GM21360 (cell line): ENCODE data around the gene PUS7L.
"Not testable (repeated sequence)": the region's sequence is repeated elsewhere in the genome, so short reads cannot be mapped to it uniquely, and the experiment has no call there.

Experiments used
- ATAC-seq: cut with Tn5 transposase; IDR thresholded peaks from one replicate; pipeline ENCODE4 v1.9.1; 2021; ENCODE audit warnings: mild to moderate bottlenecking, moderate library complexity; ENCODE audit not compliant: unreplicated experiment

PUS7L gene

DNA sequence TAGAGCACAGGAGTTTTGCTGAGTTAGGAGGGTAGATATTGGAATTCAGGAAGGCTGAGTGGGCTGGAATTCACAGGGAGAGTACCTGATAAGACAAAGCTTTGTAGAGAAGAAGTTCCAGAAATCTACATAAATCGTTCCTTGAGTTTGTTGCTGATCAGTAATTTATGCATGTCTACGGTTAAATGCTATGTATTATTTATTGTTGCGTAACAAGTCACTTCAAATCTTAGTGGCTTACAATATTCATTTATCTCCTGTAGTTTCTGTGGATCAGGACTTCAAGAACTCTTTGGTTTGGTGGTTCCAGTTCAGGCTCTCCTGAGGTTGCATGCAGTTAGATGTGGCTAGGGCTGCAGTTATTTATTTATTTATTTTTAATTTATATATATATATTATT, 7.8 kb downstream of the PUS7L start:
- no peak for ATAC-seq

- ATAC-seq = no peak
Measured at GRCh38 chr12:43749016-43749415, 9.6 kb downstream of the PUS7L start.

- no peak for ATAC-seq
Measured at GRCh38 chr12:43744826-43745225, 13.8 kb downstream of the PUS7L start.

DNA sequence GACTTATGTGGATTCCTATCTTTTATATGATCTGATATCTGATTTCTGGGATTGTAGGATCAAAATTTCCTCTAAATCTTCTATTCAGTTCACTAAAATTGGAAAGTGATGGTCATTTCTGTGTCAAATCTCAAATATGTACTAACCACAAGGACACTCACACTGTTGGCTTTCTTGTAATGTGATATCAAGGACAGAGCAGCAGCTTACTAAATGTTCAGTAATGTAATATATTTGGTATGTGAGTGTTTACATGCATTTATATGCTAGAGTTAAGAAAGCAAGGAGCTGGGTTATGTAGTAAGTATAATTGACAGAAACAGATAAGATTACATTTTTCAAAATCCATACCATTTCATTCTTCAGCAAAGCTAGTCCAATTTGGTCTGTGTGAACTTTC, 16.5 kb downstream of the PUS7L start:
- ATAC-seq = no peak

DNA sequence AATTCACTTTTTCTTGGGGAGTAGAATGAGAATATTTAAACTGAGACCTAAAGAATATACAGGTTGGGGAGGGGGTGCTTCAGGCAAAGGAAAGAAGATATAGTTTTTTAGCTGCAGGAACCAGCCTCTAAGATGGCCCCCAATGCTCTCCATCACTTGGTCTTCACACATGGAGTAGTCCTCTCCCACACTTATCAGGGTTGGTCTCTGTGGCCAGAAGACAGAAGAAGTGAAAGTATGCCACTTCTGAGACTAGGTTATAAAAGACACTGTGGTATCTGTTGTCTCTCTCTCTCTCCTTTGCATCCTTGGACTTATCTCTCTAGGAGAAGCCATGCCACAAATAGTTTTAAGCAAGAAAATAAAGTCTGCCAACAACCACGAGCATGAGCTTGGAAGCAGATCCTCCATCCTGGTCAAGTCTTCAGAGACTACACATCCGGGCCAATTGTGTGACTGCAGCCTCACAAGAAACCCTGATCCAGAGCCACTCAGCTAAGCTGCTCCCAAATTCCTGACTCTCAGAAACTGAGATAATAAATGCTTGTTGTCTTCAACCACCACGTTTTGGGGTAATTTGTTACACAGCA, 18.0 kb downstream of the PUS7L start:
- ATAC-seq = no peak

- ATAC-seq = no peak
Measured at GRCh38 chr12:43737646-43738045, 20.9 kb downstream of the PUS7L start.

DNA sequence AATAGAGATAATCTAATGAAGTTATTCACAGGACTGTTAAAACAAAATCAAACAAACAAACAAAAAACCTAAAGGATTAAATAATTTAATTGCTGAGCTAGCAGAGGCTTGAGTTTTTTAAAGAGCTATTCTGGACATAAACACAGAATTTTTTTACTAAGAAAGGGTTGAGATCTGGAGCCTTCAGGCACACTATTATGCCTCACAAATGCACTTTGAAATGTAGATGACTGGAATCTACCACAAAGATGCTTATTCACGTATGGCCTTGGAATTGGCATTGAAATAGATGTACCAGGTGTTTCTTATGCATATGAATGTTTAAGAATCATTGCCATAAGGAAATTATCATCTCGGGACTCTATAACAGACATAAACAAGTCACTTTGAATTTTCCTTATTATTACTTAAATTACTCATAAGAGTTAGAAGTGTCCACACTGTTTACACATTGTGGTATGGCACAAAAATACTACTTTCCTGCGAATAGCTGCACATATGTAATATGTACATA, 21.6 kb downstream of the PUS7L start:
- no peak for ATAC-seq

DNA sequence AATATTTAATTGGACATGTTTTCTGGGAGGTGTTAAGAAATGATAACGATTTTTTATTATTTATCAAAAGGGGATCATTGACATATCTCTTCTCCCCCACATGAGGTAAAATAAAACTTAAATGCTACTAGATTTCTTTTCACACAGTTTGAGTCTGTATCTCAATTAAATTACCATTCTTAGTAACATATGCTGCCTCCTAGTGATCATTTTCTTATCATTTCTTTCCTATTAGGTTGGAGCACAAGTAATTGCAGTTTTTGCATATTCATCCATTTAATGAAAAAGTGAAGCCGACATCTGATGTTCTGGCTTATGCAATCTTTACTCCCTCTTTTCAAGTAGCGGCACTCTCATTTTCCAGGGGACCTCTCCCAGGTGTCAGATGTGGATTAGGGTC, 24.9 kb downstream of the PUS7L start:
- ATAC-seq = no peak

- ATAC-seq = no peak
Measured at GRCh38 chr12:43730283-43730682, 28.3 kb downstream of the PUS7L start.

GRCh38 chr12:43728698-43729097, 29.9 kb downstream of the PUS7L start:
- ATAC-seq = no peak

DNA sequence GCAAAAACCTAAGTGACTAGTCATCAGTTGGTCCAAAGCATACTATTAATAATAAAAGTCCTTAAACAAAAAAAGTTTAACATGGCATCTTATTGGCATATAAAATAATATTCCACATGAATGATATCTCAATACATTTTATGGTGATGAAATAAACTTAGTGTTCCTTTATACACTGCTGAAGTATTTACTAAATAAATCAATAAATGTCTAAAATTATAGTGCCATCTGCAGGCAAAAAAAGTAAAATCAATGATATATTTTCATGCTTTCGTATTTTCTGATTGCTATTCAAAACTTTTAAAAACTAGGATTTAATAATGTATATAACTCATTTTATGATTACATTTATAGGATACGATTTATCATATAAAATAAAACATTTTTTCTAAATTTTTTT, 30.5 kb downstream of the PUS7L start:
- ATAC-seq = no peak

DNA sequence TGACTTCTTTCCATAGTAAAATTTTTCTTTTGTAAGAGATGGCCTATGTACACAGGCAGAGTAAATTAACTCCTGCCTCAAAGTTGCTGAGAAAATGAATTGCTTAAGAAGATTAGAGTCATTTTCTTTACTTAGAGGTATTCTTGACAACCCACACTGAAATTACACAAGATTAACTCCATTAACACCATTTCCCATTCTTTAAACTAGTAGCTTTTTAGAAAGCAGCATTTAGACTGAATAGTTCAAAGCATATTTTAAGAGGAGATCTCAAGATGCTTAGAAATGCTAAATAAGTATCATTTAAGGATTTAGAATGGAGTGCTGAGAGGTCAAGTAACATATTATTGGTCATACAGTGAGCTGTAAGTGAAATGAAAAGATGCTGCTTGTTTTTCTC, 35.5 kb downstream of the PUS7L start:
- ATAC-seq = no peak

DNA sequence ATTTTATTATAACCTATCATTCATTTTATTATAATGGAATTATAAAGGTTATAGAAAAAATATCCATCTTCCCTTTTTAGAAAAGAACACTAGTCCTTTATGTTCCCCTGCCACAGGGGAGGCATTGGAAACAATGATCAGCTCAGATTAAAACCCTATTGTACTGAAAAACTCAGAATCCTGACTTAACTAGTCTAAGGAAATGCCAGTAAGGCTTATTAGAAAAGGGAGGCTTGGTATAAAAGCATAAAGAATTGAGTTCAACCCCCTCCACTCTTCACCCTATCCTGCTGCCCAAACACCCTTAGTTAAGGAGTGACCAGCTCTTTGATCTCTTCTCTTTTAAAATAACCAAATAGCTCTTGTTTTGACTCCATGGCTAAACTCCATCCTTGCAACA, 36.0 kb downstream of the PUS7L start:
- ATAC-seq = no peak

DNA sequence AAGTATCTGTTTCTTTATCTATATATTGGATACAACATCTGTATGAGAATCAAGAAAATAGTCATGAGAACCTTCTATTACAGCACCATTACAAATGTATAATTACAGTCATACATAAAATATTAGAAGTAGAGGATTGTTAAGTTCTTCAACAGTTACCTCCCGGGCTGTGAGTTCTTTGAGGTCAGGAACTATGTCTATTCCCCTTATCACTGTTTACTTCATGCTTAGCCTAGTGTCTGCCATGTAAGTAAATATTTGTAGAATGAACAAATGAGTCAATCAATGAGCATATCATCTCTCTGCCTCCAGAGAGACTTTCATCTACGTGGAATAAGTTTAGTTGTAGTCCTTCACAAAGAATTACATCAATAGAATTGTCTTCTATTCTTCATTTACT, 47.2 kb downstream of the PUS7L start:
- no peak for ATAC-seq

DNA sequence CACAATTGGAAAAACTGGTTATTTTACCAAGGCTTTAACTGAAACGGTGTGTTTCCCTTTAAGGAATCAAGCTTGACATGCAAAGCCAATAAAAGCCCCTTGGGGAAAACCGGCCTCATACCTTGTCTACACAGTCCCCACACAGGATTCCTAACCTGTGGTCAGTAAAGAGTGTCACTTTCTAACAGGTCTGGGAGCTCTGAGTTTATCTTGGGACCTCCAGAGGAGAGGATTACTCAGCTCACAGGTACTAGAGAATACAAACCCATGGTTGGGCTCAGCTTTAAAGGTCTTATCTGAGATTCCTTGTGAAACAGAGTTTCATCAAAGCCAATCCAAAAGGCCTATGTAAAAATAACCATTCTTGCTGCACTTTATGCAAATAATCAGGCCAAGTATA, 54.8 kb downstream of the PUS7L start:
- not testable (repeated sequence) for ATAC-seq

DNA sequence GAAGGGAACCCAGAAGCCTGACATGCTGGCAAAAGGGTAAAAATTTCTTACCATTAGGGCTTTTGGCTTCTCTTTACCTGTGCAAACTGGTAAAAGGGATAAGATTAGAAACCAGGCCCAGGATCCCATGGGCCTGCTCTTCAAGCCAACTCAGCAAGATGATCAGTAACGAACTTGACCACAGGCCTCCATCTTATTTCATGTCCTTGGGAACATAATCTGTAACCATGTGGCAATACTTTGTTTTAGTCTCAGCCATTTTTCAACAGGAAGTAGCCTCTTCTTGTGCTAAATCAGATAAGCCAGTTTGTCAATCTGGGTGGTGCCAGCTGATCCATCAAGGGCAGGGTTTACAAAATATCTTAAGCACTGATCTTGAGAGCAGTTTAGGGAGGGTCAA, 57.4 kb downstream of the PUS7L start:
- not testable (repeated sequence) for ATAC-seq

DNA sequence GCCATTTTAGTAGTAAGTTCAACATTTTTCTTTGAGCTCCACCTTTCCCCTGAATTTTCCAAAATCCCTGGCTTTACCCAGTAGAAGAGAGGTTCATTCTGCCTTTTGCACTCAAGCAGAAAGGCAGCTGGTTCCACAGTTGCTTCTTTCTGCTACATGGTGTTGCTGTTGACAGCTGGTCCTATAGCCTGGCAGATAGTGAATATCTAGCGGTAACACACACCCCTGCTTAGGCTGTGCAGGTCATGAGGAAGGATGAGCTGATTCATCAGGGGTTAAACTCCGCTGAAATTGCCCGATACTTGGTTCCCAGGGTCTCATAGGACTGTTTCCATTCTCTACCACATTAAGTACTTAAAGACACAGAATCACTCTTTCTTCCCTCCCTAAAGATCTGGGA, 62.4 kb downstream of the PUS7L start:
- no peak for ATAC-seq

DNA sequence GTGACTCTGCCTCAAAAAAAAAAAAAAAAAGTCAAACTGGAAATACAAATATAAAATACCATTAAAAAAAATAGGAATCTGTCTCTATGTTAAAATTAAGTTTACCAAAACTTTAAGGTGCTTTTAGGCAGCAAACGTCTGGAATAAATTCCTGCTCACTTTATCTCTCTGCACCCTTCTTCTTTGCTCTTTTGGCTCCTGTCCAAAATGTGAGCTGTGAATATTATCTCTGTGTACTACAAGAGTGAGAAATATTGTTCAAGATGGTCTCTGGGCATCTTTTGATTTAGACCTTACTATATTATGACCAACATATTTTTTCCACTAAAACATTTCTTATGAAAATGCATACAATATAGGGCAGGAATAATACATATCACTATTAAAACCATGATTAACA, 63.7 kb downstream of the PUS7L start:
- ATAC-seq = no peak

GRCh38 chr12:43692064-43692463, 66.5 kb downstream of the PUS7L start:
- ATAC-seq = no peak

DNA sequence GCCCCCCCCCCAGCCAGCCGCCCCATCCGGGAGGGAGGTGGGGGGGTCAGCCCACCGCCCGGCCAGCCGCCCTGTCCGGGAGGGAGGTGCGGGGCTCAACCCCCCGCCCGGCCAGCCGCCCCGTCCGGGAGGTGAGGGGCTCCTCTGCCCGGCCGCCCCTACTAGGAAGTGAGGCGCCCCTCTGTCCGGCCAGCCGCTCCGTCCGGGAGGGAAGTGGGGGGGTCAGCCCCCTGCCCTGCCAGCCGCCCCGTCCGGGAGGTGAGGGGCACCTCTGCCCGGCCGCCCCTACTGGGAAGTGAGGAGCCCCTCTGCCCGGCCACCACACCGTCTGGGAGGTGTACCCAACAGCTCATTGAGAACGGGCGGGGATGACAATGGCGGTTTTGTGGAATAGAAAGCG, 73.1 kb downstream of the PUS7L start:
- ATAC-seq = not testable (repeated sequence)

GRCh38 chr12:43676183-43676813, 82.3 kb downstream of the PUS7L start:
- peak; percentile 95 for ATAC-seq

- no peak for ATAC-seq
Measured at GRCh38 chr12:43675048-43675904, 83.3 kb downstream of the PUS7L start.
